ENCODE results near the gene SAXO2. TPM values are rescaled to one million over a fixed set of nuclear protein-coding genes. Genes with fewer than 3 reads are reported as not detected.
"Not testable (repeated sequence)": the region's sequence is repeated elsewhere in the genome, so short reads cannot be mapped to it uniquely, and the experiment has no call there.

SAXO2 gene
- total and polyA plus RNA-seq, 8 donors, result 1.4 to 21.6 (median 11.9) TPM

DNA sequence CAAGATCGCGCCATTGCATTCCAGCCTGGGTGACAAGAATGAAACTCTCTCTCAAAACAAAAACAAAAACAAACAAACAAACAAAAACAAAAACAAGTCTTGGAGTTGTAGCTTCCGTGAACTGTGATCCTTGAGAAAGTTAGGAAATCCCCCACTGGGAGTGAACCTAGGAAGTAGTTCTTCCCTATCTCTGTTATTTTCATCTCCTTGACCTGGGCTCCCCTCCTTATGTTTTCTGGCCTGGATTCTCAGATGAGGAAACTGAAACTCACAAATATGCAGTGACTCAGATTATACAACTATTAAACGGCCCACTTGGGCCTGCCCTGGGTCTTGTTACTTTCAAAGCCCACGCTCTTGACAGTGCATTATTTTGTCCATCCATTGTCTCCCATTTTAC, 29.7 kb downstream of the SAXO2 start:
- no peaks in the 10 kb centered on the region for H3K4me1 ChIP-seq
- no peak for ATAC-seq
- no peak overlapping the region for H3K4me3 ChIP-seq
- no peak for TF ChIP-seq CTCF (IDR thresholded peaks at IDR 0.05)
- no peak for DNase-seq
- no peaks in the 10 kb centered on the region for H3K36me3 ChIP-seq
- intact Hi-C loops (cut with DNase I), result no loop called here
- no peaks in the 10 kb centered on the region for H3K9me3 ChIP-seq
- no peak overlapping the region for H3K27ac ChIP-seq
- no peaks in the 10 kb centered on the region for H3K27me3 ChIP-seq

DNA sequence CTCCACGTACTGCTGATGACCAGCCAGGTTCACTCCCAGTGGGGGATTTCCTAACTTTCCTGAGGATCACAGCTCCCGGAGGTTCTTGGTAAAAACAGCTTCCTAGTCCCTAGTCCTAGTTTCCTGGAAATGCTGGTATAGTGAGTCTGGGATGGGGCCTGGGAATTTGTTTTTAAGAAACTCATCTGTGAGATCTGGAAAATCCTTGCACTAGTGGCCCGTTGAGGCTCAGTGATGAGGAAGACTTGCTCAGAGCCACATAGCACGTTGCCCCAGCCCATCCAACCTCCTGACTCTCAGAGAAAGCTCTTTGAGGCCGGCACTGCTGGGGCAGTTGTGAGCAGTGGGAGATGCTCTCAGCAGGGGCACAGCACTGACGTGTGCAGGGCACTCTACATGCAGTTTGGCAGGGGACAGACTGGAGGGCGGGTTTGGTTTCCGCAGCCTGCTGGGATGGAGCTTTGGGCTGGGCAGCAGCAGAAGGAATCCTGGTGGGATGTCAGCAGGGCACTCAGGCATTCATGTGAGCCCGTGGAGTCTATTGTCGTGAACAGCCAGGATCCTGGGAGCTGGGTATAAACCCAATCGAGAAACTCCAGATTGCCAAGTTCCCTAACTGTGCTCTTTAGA, 31.6 kb downstream of the SAXO2 start:
- Histone ChIP-seq H3K4me1 (no peaks in the 10 kb centered on the region), H3K4me3 (no peak overlapping the region), H3K27me3 (peaks cover 0 to 10% of the 10 kb centered on the region in 2 donors), H3K9me3 (no peaks in the 10 kb centered on the region), H3K27ac (no peak overlapping the region), H3K36me3 (no peaks in the 10 kb centered on the region)
- no peak for ATAC-seq
- no peak for DNase-seq
- intact Hi-C loops (cut with DNase I), result no loop called here
- TF ChIP-seq CTCF (IDR thresholded peaks at IDR 0.05), result no peak

- Histone ChIP-seq H3K27me3 (peaks cover 0 to 10% of the 10 kb centered on the region in 2 donors), H3K36me3 (no peaks in the 10 kb centered on the region), H3K9me3 (no peaks in the 10 kb centered on the region), H3K4me3 (no peak overlapping the region), H3K27ac (no peak overlapping the region), H3K4me1 (no peaks in the 10 kb centered on the region)
- intact Hi-C loops (cut with DNase I), result no loop called here
- DNase-seq (no peak), ATAC-seq (no peak)
- TF ChIP-seq CTCF (IDR thresholded peaks at IDR 0.05), result no peak
These were observed 34.9 kb downstream of the SAXO2 start for GRCh38 chr15:82297546-82297945.

- peaks cover 0 to 10% of the 10 kb centered on the region in 2 donors for H3K27me3 ChIP-seq
- no peak overlapping the region for H3K4me3 ChIP-seq
- no peak overlapping the region for H3K27ac ChIP-seq
- no peaks in the 10 kb centered on the region for H3K4me1 ChIP-seq
- ATAC-seq, result no peak
- TF ChIP-seq CTCF (IDR thresholded peaks at IDR 0.05), result no peak
- intact Hi-C loops (cut with DNase I), result no loop called here
- DNase-seq, result no peak
- no peaks in the 10 kb centered on the region for H3K36me3 ChIP-seq
- H3K9me3 ChIP-seq, result no peaks in the 10 kb centered on the region
These were observed 35.4 kb downstream of the SAXO2 start for GRCh38 chr15:82298032-82298431.

DNA sequence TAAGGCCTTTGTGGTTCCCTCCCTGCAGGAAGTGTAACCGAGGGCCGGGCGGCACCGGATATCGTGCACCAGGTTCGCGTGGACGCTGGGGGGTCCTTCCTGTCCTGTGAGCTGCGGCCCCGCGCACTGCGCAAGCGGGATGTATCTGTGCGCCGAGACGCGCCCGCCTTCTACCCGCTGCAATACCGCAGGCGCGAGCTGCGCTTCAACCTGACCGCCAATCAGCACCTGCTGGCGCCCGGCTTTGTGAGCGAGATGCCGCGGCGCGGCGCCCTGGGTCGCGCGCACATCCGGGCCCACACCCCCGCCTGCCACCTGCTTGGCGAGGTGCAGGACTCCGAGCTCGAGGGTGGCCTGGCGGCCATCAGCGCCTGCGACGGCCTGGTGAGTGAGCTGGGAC, 35.9 kb downstream of the SAXO2 start:
- Histone ChIP-seq H3K27ac (no peak overlapping the region), H3K36me3 (no peaks in the 10 kb centered on the region), H3K27me3 (peaks cover 0 to 10% of the 10 kb centered on the region in 2 donors), H3K9me3 (no peaks in the 10 kb centered on the region), H3K4me3 (no peak overlapping the region), H3K4me1 (no peaks in the 10 kb centered on the region)
- DNase-seq, result peak in 1 of 4 donors; percentile 13
- TF ChIP-seq CTCF (IDR thresholded peaks at IDR 0.05), result no peak
- intact Hi-C loops (cut with DNase I), result no loop called here
- no peak for ATAC-seq

- H3K4me3 ChIP-seq; intact Hi-C loops (cut with DNase I); H3K4me1 ChIP-seq; H3K9me3 ChIP-seq; H3K27ac ChIP-seq; H3K36me3 ChIP-seq; DNase-seq; ATAC-seq: not testable (repeated sequence)
- peaks cover 0 to 10% of the 10 kb centered on the region in 2 donors for H3K27me3 ChIP-seq
These were observed 36.9 kb downstream of the SAXO2 start for GRCh38 chr15:82299511-82299914.

DNA sequence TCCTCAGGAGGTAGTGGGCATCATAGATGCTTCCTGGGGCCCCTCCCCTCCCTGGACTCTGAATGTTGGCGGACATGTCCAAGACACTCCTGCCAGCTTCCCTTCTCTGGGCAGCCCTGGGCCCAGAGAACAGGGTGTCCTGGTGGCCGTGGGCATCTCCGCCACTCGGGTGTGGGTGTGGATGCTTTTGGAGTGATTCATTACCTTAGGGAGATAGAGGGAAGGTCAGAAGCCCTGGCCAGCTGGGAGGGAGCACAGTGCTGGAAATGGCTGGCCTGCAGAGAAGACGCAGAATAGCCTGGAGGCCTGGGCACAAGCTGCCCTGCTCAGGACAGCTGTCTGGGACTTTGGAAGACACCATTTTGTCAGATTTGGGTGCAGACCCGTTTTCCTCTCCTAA, 37.7 kb downstream of the SAXO2 start:
- ATAC-seq; H3K27ac ChIP-seq; H3K4me3 ChIP-seq; H3K9me3 ChIP-seq; H3K36me3 ChIP-seq; H3K4me1 ChIP-seq; DNase-seq; intact Hi-C loops (cut with DNase I): not testable (repeated sequence)
- H3K27me3 ChIP-seq, result peaks cover 0 to 10% of the 10 kb centered on the region in 2 donors
